HEK293 (cell line): ENCODE measurements around the gene POU2F2.

ENCODE experiments used
- CTCF ChIA-PET: fragments of 350-600 bp; formaldehyde crosslinking; extraction: SDS; loops from one replicate; lab custom pipeline; 2021; ENCODE audit warnings: antibody characterized with exemption; lab: Yijun Ruan, JAX
- POLR2A ChIA-PET: fragments of 300-600 bp; formaldehyde crosslinking; extraction: SDS; loops from one replicate; lab custom pipeline; 2020; ENCODE audit warnings: antibody characterized with exemption, inconsistent platforms; lab: Yijun Ruan, JAX
- H3K27ac ChIP-seq: fragments of 200-500 bp; sonication (Bioruptor generic); 2 replicates; pipeline ENCODE4 v1.5.1; 2014; ENCODE audit warnings: low read depth, low read length, control low read depth, inconsistent platforms; ENCODE audit errors: extremely low read depth
- H3K36me3 ChIP-seq, 2 experiments: fragments of 200-500 bp in 1 of 2; sonication (Bioruptor generic) in 1 of 2; 1 replicate in 1 of 2; 2 replicates in 1 of 2; pipeline ENCODE4 v1.5.1; 2014 to 2017; ENCODE audit warnings: inconsistent platforms in 2 of 2, low read length in 2 of 2; ENCODE audit not compliant: control insufficient read depth in 2 of 2, insufficient read depth in 1 of 2
- H3K4me1 ChIP-seq: fragments of 200-500 bp; sonication (Bioruptor generic); 2 replicates; pipeline ENCODE4 v1.5.1; 2014; ENCODE audit warnings: mild to moderate bottlenecking, low read length, inconsistent platforms; ENCODE audit not compliant: control insufficient read depth, insufficient read depth
- H3K4me3 ChIP-seq: 2 replicates; pipeline ENCODE4 v1.5.1; 2011; ENCODE audit warnings: low read depth, mild to moderate bottlenecking, control low read depth, low read length, moderate library complexity
- H3K9me3 ChIP-seq: fragments of 200-500 bp; sonication (Bioruptor generic); 2 replicates; pipeline ENCODE4 v1.5.1; 2014; ENCODE audit warnings: low read depth, low read length, inconsistent platforms; ENCODE audit not compliant: control insufficient read depth, insufficient read depth
- KLF7 ChIP-seq: fragments of 450-650 bp; formaldehyde crosslinking; IDR thresholded peaks from 2 replicates; pipeline ENCODE4 v1.5.1; 2016; ENCODE audit warnings: missing biosample characterization, missing genetic modification characterization, borderline replicate concordance
- YY1 ChIP-seq: fragments of 450-650 bp; formaldehyde crosslinking; IDR thresholded peaks from 2 replicates; pipeline ENCODE4 v1.5.1; 2018; ENCODE audit warnings: missing biosample characterization, missing genetic modification characterization
- ZNF10 ChIP-seq: fragments of 450-650 bp; formaldehyde crosslinking; IDR thresholded peaks from 2 replicates; pipeline ENCODE4 v1.5.1; 2017; ENCODE audit warnings: missing biosample characterization, missing genetic modification characterization
- ZNF292 ChIP-seq: fragments of 450-650 bp; formaldehyde crosslinking; IDR thresholded peaks from 2 replicates; pipeline ENCODE4 v1.5.1; 2016; ENCODE audit warnings: low read depth, missing biosample characterization, missing genetic modification characterization, borderline replicate concordance
- ZNF335 ChIP-seq: fragments of 450-650 bp; formaldehyde crosslinking; conservative IDR thresholded peaks from 2 replicates; pipeline ENCODE4 v1.5.1; 2016; ENCODE audit warnings: missing biosample characterization, missing genetic modification characterization
- ZNF48 ChIP-seq: fragments of 450-650 bp; formaldehyde crosslinking; IDR thresholded peaks from 2 replicates; pipeline ENCODE4 v1.5.1; 2016; ENCODE audit warnings: missing biosample characterization, missing genetic modification characterization
- ZNF596 ChIP-seq: fragments of 450-650 bp; IDR thresholded peaks from 2 replicates; pipeline ENCODE4 v1.5.0; 2018; ENCODE audit warnings: missing biosample characterization, mild to moderate bottlenecking, missing genetic modification characterization, moderate library complexity
- ZNF660 ChIP-seq: fragments of 450-650 bp; IDR thresholded peaks from 2 replicates; pipeline ENCODE4 v1.5.1; 2018; ENCODE audit warnings: missing biosample characterization, mild to moderate bottlenecking, missing genetic modification characterization
- TF ChIP-seq, protein P1 (sequence below): fragments of 450-650 bp; formaldehyde crosslinking; IDR thresholded peaks from 2 replicates; pipeline ENCODE4 v1.5.1; 2017; ENCODE audit warnings: missing biosample characterization, missing genetic modification characterization
- TF ChIP-seq, protein P2 (sequence below): fragments of 450-650 bp; formaldehyde crosslinking; IDR thresholded peaks from 2 replicates; pipeline ENCODE4 v1.5.1; 2017; ENCODE audit warnings: missing biosample characterization, missing genetic modification characterization
- TF ChIP-seq, protein P3 (sequence below): fragments of 450-650 bp; formaldehyde crosslinking; IDR thresholded peaks from 2 replicates; pipeline ENCODE4 v1.5.1; 2016; ENCODE audit warnings: missing biosample characterization, missing genetic modification characterization
- TF ChIP-seq, protein P4 (sequence below): fragments of 450-650 bp; formaldehyde crosslinking; IDR thresholded peaks from 2 replicates; pipeline ENCODE4 v1.5.1; 2016; ENCODE audit warnings: missing biosample characterization, missing genetic modification characterization
- TF ChIP-seq, protein P5 (sequence below): fragments of 450-650 bp; formaldehyde crosslinking; IDR thresholded peaks from 2 replicates; pipeline ENCODE4 v1.5.1; 2016; ENCODE audit warnings: missing biosample characterization, missing genetic modification characterization
- TF ChIP-seq, protein P6 (sequence below): fragments of 450-650 bp; IDR thresholded peaks from 2 replicates; pipeline ENCODE4 v1.5.1; 2018; ENCODE audit warnings: missing biosample characterization, mild to moderate bottlenecking, missing genetic modification characterization
- TF ChIP-seq, protein P7 (sequence below): fragments of 450-650 bp; formaldehyde crosslinking; IDR thresholded peaks from 2 replicates; pipeline ENCODE4 v1.5.1; 2016; ENCODE audit warnings: missing biosample characterization, missing genetic modification characterization, borderline replicate concordance

The POU2F2 gene

DNA sequence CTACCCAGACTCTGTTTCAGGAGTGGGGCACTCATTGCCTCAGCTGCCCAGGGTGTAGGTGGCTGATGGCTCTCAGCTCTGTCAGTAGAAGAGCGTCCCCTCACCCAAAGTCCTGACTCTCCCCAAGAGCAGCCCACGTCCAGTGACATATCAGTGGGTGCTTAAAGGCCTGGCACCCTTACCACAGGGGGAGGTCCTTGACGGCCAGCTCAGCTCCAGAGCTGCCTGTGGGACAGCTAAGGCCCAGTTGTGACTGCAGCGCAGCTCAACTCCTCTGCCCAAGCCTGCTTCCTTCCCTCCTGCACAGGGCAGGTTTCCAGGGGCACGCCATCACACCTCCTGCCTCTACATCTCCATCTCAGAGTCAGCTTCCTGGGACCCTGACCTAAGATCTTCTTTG is 94.6 kb downstream of the POU2F2 start:
- Histone ChIP-seq H3K4me1 (peaks cover 18% of the 10 kb centered on the region), H3K4me3 (no peak overlapping the region), H3K9me3 (0 out of 2 replicates have a peak, but pooled peaks cover 2% of the 10 kb centered on the region), H3K27ac (no peak overlapping the region), H3K36me3 (no peaks in the 10 kb centered on the region; a peak in 1 of 3 replicates)
- ChIA-PET CTCF (interaction anchor here (0.5 to 2.8 kb wide), 3 partner anchors 9 to 403 kb away, joined by 3 to 31 read pairs (median 4); no protein-coding TSS in a partner anchor), POLR2A (interaction anchor here (1.1 kb wide), 1 partner anchor 10 kb away, joined by 3 read pairs; no protein-coding TSS in a partner anchor)
- TF ChIP-seq, protein P1, sequence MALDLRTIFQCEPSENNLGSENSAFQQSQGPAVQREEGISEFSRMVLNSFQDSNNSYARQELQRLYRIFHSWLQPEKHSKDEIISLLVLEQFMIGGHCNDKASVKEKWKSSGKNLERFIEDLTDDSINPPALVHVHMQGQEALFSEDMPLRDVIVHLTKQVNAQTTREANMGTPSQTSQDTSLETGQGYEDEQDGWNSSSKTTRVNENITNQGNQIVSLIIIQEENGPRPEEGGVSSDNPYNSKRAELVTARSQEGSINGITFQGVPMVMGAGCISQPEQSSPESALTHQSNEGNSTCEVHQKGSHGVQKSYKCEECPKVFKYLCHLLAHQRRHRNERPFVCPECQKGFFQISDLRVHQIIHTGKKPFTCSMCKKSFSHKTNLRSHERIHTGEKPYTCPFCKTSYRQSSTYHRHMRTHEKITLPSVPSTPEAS (tag by site-specific recombination) = no peak
- TF ChIP-seq, protein P2, sequence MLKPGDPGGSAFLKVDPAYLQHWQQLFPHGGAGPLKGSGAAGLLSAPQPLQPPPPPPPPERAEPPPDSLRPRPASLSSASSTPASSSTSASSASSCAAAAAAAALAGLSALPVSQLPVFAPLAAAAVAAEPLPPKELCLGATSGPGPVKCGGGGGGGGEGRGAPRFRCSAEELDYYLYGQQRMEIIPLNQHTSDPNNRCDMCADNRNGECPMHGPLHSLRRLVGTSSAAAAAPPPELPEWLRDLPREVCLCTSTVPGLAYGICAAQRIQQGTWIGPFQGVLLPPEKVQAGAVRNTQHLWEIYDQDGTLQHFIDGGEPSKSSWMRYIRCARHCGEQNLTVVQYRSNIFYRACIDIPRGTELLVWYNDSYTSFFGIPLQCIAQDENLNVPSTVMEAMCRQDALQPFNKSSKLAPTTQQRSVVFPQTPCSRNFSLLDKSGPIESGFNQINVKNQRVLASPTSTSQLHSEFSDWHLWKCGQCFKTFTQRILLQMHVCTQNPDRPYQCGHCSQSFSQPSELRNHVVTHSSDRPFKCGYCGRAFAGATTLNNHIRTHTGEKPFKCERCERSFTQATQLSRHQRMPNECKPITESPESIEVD = no peak
- no peak for TF ChIP-seq YY1 (tag by site-specific recombination)
- no peak for TF ChIP-seq ZNF660 (tag by site-specific recombination)
- TF ChIP-seq, protein P3, sequence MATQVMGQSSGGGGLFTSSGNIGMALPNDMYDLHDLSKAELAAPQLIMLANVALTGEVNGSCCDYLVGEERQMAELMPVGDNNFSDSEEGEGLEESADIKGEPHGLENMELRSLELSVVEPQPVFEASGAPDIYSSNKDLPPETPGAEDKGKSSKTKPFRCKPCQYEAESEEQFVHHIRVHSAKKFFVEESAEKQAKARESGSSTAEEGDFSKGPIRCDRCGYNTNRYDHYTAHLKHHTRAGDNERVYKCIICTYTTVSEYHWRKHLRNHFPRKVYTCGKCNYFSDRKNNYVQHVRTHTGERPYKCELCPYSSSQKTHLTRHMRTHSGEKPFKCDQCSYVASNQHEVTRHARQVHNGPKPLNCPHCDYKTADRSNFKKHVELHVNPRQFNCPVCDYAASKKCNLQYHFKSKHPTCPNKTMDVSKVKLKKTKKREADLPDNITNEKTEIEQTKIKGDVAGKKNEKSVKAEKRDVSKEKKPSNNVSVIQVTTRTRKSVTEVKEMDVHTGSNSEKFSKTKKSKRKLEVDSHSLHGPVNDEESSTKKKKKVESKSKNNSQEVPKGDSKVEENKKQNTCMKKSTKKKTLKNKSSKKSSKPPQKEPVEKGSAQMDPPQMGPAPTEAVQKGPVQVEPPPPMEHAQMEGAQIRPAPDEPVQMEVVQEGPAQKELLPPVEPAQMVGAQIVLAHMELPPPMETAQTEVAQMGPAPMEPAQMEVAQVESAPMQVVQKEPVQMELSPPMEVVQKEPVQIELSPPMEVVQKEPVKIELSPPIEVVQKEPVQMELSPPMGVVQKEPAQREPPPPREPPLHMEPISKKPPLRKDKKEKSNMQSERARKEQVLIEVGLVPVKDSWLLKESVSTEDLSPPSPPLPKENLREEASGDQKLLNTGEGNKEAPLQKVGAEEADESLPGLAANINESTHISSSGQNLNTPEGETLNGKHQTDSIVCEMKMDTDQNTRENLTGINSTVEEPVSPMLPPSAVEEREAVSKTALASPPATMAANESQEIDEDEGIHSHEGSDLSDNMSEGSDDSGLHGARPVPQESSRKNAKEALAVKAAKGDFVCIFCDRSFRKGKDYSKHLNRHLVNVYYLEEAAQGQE (tag by site-specific recombination) = no peak
- TF ChIP-seq, protein P4, sequence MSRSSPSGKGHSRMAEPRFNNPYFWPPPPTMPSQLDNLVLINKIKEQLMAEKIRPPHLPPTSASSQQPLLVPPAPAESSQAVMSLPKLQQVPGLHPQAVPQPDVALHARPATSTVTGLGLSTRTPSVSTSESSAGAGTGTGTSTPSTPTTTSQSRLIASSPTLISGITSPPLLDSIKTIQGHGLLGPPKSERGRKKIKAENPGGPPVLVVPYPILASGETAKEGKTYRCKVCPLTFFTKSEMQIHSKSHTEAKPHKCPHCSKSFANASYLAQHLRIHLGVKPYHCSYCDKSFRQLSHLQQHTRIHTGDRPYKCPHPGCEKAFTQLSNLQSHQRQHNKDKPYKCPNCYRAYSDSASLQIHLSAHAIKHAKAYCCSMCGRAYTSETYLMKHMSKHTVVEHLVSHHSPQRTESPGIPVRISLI (tag by site-specific recombination) = no peak
- TF ChIP-seq, protein P5, sequence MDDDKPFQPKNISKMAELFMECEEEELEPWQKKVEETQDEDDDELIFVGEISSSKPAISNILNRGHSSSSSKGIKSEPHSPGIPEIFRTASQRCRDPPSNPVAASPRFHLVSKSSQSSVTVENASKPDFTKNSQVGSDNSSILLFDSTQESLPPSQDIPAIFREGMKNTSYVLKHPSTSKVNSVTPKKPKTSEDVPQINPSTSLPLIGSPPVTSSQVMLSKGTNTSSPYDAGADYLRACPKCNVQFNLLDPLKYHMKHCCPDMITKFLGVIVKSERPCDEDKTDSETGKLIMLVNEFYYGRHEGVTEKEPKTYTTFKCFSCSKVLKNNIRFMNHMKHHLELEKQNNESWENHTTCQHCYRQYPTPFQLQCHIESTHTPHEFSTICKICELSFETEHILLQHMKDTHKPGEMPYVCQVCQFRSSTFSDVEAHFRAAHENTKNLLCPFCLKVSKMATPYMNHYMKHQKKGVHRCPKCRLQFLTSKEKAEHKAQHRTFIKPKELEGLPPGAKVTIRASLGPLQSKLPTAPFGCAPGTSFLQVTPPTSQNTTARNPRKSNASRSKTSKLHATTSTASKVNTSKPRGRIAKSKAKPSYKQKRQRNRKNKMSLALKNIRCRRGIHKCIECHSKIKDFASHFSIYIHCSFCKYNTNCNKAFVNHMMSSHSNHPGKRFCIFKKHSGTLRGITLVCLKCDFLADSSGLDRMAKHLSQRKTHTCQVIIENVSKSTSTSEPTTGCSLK (tag by site-specific recombination) = no peak
- TF ChIP-seq ZNF292 (tag by site-specific recombination) = no peak
- TF ChIP-seq ZNF10 (tag by site-specific recombination) = no peak
- no peak for TF ChIP-seq ZNF596 (tag by site-specific recombination)
- TF ChIP-seq, protein P6, sequence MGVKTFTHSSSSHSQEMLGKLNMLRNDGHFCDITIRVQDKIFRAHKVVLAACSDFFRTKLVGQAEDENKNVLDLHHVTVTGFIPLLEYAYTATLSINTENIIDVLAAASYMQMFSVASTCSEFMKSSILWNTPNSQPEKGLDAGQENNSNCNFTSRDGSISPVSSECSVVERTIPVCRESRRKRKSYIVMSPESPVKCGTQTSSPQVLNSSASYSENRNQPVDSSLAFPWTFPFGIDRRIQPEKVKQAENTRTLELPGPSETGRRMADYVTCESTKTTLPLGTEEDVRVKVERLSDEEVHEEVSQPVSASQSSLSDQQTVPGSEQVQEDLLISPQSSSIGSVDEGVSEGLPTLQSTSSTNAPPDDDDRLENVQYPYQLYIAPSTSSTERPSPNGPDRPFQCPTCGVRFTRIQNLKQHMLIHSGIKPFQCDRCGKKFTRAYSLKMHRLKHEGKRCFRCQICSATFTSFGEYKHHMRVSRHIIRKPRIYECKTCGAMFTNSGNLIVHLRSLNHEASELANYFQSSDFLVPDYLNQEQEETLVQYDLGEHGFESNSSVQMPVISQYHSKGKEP = no peak
- TF ChIP-seq, protein P7, sequence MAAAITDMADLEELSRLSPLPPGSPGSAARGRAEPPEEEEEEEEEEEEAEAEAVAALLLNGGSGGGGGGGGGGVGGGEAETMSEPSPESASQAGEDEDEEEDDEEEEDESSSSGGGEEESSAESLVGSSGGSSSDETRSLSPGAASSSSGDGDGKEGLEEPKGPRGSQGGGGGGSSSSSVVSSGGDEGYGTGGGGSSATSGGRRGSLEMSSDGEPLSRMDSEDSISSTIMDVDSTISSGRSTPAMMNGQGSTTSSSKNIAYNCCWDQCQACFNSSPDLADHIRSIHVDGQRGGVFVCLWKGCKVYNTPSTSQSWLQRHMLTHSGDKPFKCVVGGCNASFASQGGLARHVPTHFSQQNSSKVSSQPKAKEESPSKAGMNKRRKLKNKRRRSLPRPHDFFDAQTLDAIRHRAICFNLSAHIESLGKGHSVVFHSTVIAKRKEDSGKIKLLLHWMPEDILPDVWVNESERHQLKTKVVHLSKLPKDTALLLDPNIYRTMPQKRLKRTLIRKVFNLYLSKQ (tag by site-specific recombination) = no peak
- TF ChIP-seq ZNF48 (tag by site-specific recombination) = no peak
- no peak for TF ChIP-seq KLF7
- no peak for TF ChIP-seq ZNF335 (tag by site-specific recombination)
